Panc1 (cell line): ENCODE data around the gene SLC38A9.

Experiments used
- CTCF ChIP-seq: fragments of 450-650 bp; IDR thresholded peaks from 2 replicates; pipeline ENCODE4 v1.5.1; 2017; ENCODE audit warnings: mild to moderate bottlenecking
- POLR2AphosphoS5 ChIP-seq: IDR thresholded peaks from 2 replicates; pipeline ENCODE4 v1.6.1; 2012; ENCODE audit warnings: mild to moderate bottlenecking, low read depth, low read length, moderate library complexity
- REST ChIP-seq, 2 experiments: IDR thresholded peaks; 2 replicates each; pipeline ENCODE4 v1.6.1; 2011 to 2012; ENCODE audit warnings: low read depth in 2 of 2, control low read depth in 1 of 2, low read length in 1 of 2, mild to moderate bottlenecking in 1 of 2, moderate library complexity in 1 of 2; ENCODE audit not compliant: insufficient read depth in 1 of 2
- SIN3A ChIP-seq: IDR thresholded peaks from 2 replicates; pipeline ENCODE4 v1.6.1; 2012; ENCODE audit warnings: low read depth, mild to moderate bottlenecking, low read length, moderate library complexity, borderline replicate concordance; ENCODE audit not compliant: insufficient read depth
- TCF7L2 ChIP-seq: IDR thresholded peaks from 2 replicates; pipeline ENCODE4 v1.6.1; 2011; ENCODE audit warnings: mild to moderate bottlenecking, low read depth, low read length, inconsistent platforms

GRCh38 chr5:55626790-55627189 is 85.3 kb downstream of the SLC38A9 start:
- no peak for TF ChIP-seq CTCF
- no peak for TF ChIP-seq POLR2AphosphoS5
- TF ChIP-seq TCF7L2: no peak
- no peak for TF ChIP-seq REST (IDR thresholded peaks at IDR 0.05; ENCODE audit: insufficient read depth in 1 of 2, low read depth in 2 of 2, low read length in 1 of 2)
- no peak for TF ChIP-seq SIN3A
